ENCODE data around the gene CEPT1. TPM values are rescaled to one million over a fixed set of nuclear protein-coding genes. Genes with fewer than 3 reads are reported as not detected.

CEPT1 gene
- polyA plus RNA-seq, 3 donors, result 20.8 to 44.3 (median 26.9) TPM

DNA sequence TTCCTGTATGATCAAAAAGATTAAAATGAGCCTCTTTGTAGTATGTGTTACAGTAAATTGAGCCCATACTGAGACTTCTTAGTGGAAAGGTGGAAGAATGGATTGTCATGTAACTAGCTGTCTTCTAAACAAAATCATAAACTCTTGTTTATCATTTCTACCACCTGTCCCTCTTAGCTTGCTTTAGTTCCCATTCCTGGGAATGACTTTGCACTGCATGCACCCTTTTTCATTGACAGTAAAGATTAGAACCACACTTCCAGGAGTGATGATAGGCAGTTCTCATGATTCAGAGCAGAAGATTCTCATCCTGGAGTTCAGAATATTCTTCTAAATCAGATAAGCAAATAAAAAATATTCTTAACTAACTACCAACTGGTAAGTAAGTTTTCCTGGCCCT, 32.4 kb downstream of the CEPT1 start:
- H3K79me2 ChIP-seq (ENCODE audit: insufficient read depth, low read length), result peaks cover 12% of the 10 kb centered on the region
- intact Hi-C loops (cut with micrococcal nuclease), result no loop called here
- no peaks in the 10 kb centered on the region for H3K4me1 ChIP-seq (ENCODE audit: control insufficient read depth in 1 of 2, insufficient read depth in 2 of 2, low read length in 2 of 2)
- H3K9ac ChIP-seq (ENCODE audit: insufficient read depth, low read length, poor library complexity, severe bottlenecking), result no peak overlapping the region
- peaks cover 92 to 99% of the 10 kb centered on the region in 2 donors for H3K36me3 ChIP-seq (replicated peaks in 1 of 2; ENCODE audit: control insufficient read depth in 1 of 2, insufficient read depth in 2 of 2, low read length in 2 of 2)
- H3K4me2 ChIP-seq (replicated peaks; ENCODE audit: extremely low read depth, low read length, poor library complexity, severe bottlenecking), result no peak overlapping the region
- no peak overlapping the region for H3K4me3 Mint-ChIP-seq
- no peak for TF ChIP-seq CTCF (IDR thresholded peaks at IDR 0.05)
- peaks cover 48% of the 10 kb centered on the region for H4K20me1 ChIP-seq (ENCODE audit: insufficient read depth, low read length)
- no peak overlapping the region for H2AFZ ChIP-seq (ENCODE audit: insufficient read depth, low read depth, low read length, poor library complexity, severe bottlenecking)
- no peaks in the 10 kb centered on the region for H3K9me3 ChIP-seq (replicated peaks in 1 of 2; ENCODE audit: control insufficient read depth in 1 of 2, insufficient read depth in 1 of 2, low read length in 2 of 2)
- DNase-seq, result no peak
- no peaks in the 10 kb centered on the region for H3K4me1 Mint-ChIP-seq
- H3K36me3 Mint-ChIP-seq, result peaks cover 77 to 81% of the 10 kb centered on the region in 2 donors
- no peaks in the 10 kb centered on the region for H3K27me3 ChIP-seq (ENCODE audit: control insufficient read depth in 2 of 2, insufficient read depth in 2 of 2, low read length in 2 of 2)
- H3K27ac ChIP-seq (ENCODE audit: low read depth in 1 of 2, low read length in 2 of 2), result no peak overlapping the region
- peaks cover 0 to 2% (median 0%) of the 10 kb centered on the region in 7 donors for H3K9me3 Mint-ChIP-seq
- peak overlapping the region in 2 of 7 donors; percentile 43 to 62 for H3K27ac Mint-ChIP-seq
- no peak overlapping the region for H3K4me3 ChIP-seq (replicated peaks in 1 of 3; ENCODE audit: low read depth in 2 of 3, low read length in 3 of 3)
- no peaks in the 10 kb centered on the region for H3K27me3 Mint-ChIP-seq (ENCODE audit: low read depth in 3 of 3)

- Histone ChIP-seq H4K20me1 (ENCODE audit: insufficient read depth, low read length) (peaks cover 45% of the 10 kb centered on the region), H3K27me3 (ENCODE audit: control insufficient read depth in 2 of 2, insufficient read depth in 2 of 2, low read length in 2 of 2) (no peaks in the 10 kb centered on the region), H3K9ac (ENCODE audit: insufficient read depth, low read length, poor library complexity, severe bottlenecking) (no peak overlapping the region), H3K9me3 (replicated peaks in 1 of 2; ENCODE audit: control insufficient read depth in 1 of 2, insufficient read depth in 1 of 2, low read length in 2 of 2) (no peaks in the 10 kb centered on the region), H3K79me2 (ENCODE audit: insufficient read depth, low read length) (peaks cover 3% of the 10 kb centered on the region), H3K4me3 (replicated peaks in 1 of 3; ENCODE audit: low read depth in 2 of 3, low read length in 3 of 3) (no peak overlapping the region), H3K36me3 (replicated peaks in 1 of 2; ENCODE audit: control insufficient read depth in 1 of 2, insufficient read depth in 2 of 2, low read length in 2 of 2) (peaks cover 93 to 99% of the 10 kb centered on the region in 2 donors), H3K27ac (ENCODE audit: low read depth in 1 of 2, low read length in 2 of 2) (no peak overlapping the region), H3K4me1 (ENCODE audit: control insufficient read depth in 1 of 2, insufficient read depth in 2 of 2, low read length in 2 of 2) (no peaks in the 10 kb centered on the region), H3K4me2 (replicated peaks; ENCODE audit: extremely low read depth, low read length, poor library complexity, severe bottlenecking) (no peak overlapping the region), H2AFZ (ENCODE audit: insufficient read depth, low read depth, low read length, poor library complexity, severe bottlenecking) (no peak overlapping the region)
- intact Hi-C loops (cut with micrococcal nuclease), result no loop called here
- no peak for TF ChIP-seq CTCF (IDR thresholded peaks at IDR 0.05)
- peak overlapping the region in 1 of 7 donors; percentile 33 for H3K27ac Mint-ChIP-seq
- no peaks in the 10 kb centered on the region for H3K27me3 Mint-ChIP-seq (ENCODE audit: low read depth in 3 of 3)
- H3K36me3 Mint-ChIP-seq, result peaks cover 75% of the 10 kb centered on the region in 2 donors
- H3K4me1 Mint-ChIP-seq, result no peaks in the 10 kb centered on the region
- no peak for DNase-seq
- no peaks in the 10 kb centered on the region for H3K9me3 Mint-ChIP-seq
- H3K4me3 Mint-ChIP-seq, result no peak overlapping the region
Measured at GRCh38 chr1:111174070-111174469, 34.0 kb downstream of the CEPT1 start.

Measured in CD14-positive monocyte (primary cell).